Measurements from ENCODE around the gene SLC9B2. TPM values are rescaled to one million over a fixed set of nuclear protein-coding genes. Genes with fewer than 3 reads are reported as not detected.
A peak's percentile ranks its signal among the peaks of the same experiment; 100 is the strongest.

SLC9B2 gene
- total and polyA plus RNA-seq, 10 of the 15 experiments (the other 5 are each of a cell fraction or from before 2014, with no cell fraction given), result 8.9 to 32.5 (median 25.3) TPM

- TF ChIP-seq ZNF687 (IDR thresholded peaks at IDR 0.05), result peak; percentile 88
- TF ChIP-seq SRF (IDR thresholded peaks at IDR 0.05; ENCODE audit: low read depth in 2 of 2, low read length in 2 of 2), result no peak
- no peak for TF ChIP-seq RUNX3 (IDR thresholded peaks at IDR 0.05; ENCODE audit: low read length)
- TF ChIP-seq ZNF24 (IDR thresholded peaks at IDR 0.05), result 0 out of 2 replicates have a peak, but pooled peaks have one; percentile 20
- TF ChIP-seq SIX5 (IDR thresholded peaks at IDR 0.05; ENCODE audit: low read depth, low read length, severe bottlenecking), result no peak
- TF ChIP-seq NRF1 (conservative IDR thresholded peaks at IDR 0.05; ENCODE audit: low read depth, low read length), result no peak
- peak; percentile 76; the same call in 1 of the 2 replicates for TF ChIP-seq ASH2L (IDR thresholded peaks at IDR 0.05; ENCODE audit: borderline replicate concordance, low read depth)
- TF ChIP-seq HCFC1 (IDR thresholded peaks at IDR 0.05; ENCODE audit: low read length), result no peak
- no peak for TF ChIP-seq TAF1 (IDR thresholded peaks at IDR 0.05; ENCODE audit: borderline replicate concordance, low read depth, low read length)
- no peak for TF ChIP-seq HDAC6 (IDR thresholded peaks at IDR 0.05; ENCODE audit: unreplicated experiment)
- TF ChIP-seq BCLAF1 (IDR thresholded peaks at IDR 0.05), result no peak
- no peak for TF ChIP-seq HSF1 (IDR thresholded peaks at IDR 0.05; ENCODE audit: low read depth, low read length)
- no peak for TF ChIP-seq SMAD5 (IDR thresholded peaks at IDR 0.05; ENCODE audit: low read depth)
- no peak for TF ChIP-seq SMC3 (IDR thresholded peaks at IDR 0.05; ENCODE audit: borderline replicate concordance, low read length)
- no peak for TF ChIP-seq FOXK2 (IDR thresholded peaks at IDR 0.05)
- no peak for TF ChIP-seq ZNF274 (IDR thresholded peaks at IDR 0.05; ENCODE audit: insufficient read depth, insufficient read length)
- TF ChIP-seq TARDBP (IDR thresholded peaks at IDR 0.05; ENCODE audit: borderline replicate concordance), result no peak
- no peak for TF ChIP-seq PBX3 (IDR thresholded peaks at IDR 0.05; ENCODE audit: insufficient replicate concordance, low read depth, low read length)
- TF ChIP-seq MXI1 (IDR thresholded peaks at IDR 0.05; ENCODE audit: low read depth, low read length), result peak; percentile 70
These were observed 441 bp downstream of the SLC9B2 start (continued) for GRCh38 chr4:103075894-103076746.
